HG02973 (cell line): ENCODE data around the gene CENPP.

Source experiments
- ATAC-seq: cut with Tn5 transposase; IDR thresholded peaks from one replicate; pipeline ENCODE4 v1.9.1; 2021; ENCODE audit warnings: moderate library complexity; ENCODE audit not compliant: unreplicated experiment

CENPP gene

DNA sequence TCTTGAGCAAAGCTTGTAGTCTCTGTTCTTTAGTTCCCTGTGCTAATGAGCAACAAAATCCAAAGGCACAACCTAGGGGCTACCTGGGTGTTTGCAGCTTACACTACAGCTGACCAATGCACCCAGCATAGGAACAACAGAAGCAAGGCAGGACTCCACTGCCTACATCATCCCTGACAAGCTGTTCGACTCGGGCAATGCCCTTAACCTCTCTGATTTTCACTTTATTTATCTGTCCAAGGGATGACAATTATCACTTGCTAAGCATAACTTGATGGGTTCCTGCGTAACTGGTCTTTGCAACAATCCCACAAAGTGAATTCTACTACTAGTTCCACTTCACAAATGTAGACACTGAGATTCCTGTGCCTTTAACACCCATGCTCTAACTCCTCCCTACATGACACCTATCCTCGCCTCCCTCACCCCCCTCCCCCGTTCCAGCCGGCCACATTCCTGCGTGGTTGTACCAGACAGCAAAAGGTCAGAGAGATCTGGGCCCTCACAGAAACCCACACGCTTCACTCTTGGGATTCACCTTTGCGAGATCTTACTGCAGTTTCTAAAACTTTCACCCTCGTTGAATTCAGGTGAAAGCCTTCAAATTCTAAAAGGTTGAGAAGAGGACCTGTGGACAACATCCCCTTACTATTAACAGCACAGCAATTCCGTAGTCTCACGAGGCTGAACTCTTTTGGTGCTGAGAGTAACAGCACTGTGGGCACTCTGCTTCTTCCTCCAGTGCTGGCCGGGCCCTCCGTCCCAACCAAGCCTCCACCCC lies 343.2 kb downstream of the CENPP start:
- peak; percentile 13 for ATAC-seq

DNA sequence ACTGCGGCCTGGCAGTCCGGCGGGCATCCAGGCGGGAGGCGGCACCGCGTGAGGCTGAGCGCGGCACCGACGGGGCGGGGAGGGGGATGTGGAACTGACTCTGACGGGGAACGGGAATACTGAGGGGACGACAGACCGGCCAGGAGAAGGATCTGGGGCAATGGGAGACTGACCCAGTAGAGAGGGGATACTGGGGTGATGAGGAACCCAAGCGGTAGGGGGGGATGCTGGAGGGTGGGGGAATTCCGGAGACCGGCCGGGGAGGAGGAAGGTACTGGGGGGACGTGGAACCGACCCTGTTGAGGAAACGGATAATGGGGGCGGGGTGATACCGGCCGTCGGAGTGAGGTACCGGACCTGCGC lies 343.8 kb downstream of the CENPP start:
- ATAC-seq, result peak; percentile 3
